HG03439 (cell line): ENCODE results near the gene TXN2.
A peak's percentile ranks its signal among the peaks of the same experiment; 100 is the strongest.
"Not testable (repeated sequence)": the region's sequence is repeated elsewhere in the genome, so short reads cannot be mapped to it uniquely, and the experiment has no call there.

Experiments
- ATAC-seq: cut with Tn5 transposase; IDR thresholded peaks from one replicate; pipeline ENCODE4 v1.9.1; 2021; ENCODE audit warnings: mild to moderate bottlenecking, moderate library complexity; ENCODE audit not compliant: unreplicated experiment

Gene TXN2

DNA sequence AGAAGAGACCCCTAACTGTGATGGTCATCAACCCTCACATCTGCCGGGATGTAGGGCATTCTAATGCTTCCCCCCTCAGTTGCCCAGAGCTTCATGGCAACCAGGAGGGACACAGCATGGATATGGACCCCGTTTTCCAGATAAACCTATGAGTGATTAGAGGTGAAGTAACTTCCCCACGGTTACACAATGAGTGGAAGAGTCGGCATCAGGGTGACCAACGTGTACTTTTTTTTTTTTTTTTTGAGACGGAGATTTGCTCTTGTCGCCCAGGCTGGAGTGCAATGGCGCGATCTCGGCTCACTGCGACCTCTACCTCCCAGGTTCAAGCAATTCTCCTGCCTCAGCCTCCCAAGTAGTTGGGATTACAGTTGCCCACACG is 25.0 kb downstream of the TXN2 start:
- ATAC-seq, result no peak

DNA sequence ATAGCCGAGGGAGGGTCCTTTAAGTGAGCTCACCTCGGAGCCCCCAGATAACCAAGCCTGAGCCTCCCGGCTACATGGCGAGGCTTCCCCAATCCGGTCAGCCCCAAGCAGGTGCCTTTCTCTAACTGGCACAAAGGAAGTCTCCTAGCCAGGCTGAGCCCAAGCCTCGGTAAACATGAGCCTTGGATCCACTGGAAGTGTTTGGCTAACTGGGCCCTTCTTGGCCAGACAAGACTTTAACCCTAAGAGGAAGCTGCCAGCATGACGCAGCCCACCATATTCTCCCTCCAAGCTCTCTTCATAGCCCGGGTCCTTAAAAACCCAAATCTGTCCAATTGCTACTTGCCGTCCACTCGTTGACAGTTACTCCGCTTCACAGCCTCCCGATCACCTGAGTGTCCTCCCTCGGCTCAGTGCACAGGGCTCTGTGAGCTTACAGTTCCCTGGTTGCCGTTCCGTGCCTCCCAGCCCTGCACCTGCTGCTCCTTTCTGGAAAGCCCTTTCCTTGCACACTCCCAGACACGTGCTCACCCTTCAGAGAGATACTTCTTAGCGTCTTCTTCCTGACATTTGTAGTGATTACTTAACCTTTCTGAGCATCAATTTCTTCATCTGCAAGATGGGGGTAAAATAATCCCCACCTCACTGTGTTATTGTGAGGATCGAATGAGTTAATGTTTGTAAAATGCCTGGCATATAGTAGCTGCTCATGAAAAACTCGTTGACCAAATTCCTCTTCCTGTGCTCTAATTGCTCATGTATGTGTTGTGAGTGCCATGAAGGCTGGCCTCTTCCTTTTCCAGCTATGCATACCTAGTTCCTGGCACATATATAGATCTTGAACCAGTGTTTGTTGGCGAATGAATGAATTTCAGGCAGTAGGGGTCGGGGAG is 25.6 kb downstream of the TXN2 start:
- ATAC-seq, result no peak

DNA sequence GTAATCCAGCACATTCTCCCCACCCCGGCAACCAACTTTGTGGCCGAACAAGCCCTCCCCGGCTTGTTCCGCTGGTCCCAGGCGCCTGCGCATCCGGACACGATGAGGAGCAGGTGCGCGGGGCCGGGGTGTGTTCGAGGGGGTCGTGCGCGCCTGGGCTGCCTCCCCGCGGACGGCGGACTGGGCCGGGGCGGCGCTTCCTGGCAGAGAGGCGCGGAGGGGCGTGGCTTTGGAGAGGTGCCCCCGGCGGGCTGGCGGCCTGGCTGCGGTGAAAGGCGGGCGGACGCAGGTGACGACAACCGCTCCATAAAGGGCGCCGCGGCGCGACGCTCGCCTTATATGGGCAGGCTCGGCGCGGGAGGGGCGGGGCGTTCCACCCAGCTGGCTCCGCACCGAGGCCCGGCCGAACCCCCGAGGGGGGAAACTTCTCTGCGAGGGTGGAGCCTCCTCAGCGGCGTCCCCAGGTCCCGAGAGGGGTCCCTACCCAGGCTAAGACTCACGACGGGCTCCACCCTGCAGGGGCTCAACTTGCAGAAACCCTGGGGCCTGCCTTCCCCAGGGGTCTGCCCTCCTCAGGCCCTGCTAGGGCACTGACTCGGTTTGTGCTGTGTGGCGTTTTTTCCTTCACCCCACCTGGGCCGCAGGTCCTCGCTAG is 26.4 kb downstream of the TXN2 start:
- peak; percentile 56 for ATAC-seq

DNA sequence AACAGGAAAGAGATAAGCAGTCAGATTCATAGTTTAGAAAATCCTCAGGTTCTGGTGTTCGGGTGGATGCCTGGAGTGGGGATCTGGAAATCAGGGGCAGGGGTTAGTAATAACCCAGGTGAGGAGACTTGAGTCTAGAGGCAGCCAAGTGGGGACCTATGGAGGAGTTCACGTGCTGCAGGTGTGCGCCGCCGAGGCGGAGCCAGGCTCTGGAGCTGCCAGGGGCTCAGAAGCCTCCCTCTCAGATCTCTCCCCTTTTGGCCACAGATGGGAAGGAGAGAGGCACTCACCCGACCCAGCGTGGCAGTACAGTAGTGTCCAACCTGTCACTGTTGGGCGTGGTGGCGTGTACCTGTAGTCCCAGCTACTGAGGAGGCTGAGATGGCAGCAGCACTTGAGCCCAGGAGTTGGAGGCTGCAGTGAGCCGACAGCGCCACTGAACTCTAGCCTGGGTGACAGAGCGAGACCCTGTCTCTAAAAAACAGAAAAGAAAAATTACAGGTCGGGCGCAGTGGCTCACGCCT is 27.5 kb downstream of the TXN2 start:
- ATAC-seq, result no peak

DNA sequence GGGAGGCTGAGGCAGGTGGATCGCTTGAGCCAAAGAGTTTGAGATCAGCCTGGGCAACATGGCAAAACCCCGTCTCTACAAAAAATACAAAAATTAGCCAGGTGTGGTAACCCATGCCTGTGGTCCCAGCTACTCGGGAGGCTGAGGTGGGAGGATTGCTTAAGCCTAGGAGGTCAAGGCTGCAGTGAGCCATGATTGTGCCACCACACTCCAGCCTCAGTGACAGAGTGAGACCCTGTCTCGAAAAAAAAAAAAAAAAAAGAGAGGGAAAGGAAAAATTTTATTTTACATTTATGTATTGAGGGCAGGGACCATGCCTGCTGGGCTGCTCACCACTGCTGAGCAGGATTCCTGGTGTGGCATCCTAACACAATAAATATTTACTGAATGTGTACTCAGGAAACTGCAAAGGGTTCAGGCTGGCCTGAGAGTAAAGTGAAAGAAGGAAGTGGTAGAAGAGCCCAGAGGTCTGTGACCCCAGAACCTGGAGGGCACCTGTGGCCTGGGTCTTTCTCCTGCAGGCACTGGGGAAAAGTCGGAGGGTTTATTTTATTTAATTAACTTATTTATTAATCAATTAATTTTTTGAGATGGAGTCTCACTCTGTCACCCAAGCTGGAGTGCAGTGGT is 28.3 kb downstream of the TXN2 start:
- ATAC-seq, result not testable (repeated sequence)

DNA sequence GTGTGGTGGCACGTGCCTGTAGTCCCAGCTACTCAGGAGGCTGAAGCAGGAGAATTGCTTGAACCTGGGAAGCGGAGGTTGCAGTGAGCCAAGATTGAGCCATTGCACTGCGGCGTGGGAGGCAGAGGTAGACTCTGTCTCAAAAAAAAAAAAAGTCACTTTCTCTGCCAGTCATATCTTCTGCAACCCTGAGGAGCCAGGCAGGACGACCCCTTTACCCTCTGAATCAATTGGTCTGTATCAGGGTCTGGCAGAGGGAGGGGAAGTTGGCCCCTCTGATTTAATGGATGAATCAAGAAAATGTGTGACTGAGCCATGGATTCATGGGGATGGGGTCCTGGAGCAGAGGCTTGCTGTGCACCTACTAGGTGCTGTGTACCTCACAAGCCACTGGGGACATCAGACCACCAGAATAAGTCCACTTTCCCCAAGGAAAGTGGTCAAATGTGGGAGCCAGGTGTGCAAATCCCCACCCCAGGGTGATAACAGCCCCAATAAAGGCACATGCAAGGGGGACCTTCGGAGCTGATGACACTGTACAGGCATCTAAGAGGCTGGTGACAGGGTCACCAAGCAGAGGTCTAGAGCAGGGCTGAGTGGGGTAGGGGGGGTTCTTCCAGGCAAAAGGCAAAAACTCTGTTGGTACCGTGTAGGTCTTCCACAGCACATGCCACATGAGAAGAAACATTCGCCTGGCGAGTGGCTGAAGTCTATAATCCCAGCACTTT is 29.0 kb downstream of the TXN2 start:
- ATAC-seq, result no peak

DNA sequence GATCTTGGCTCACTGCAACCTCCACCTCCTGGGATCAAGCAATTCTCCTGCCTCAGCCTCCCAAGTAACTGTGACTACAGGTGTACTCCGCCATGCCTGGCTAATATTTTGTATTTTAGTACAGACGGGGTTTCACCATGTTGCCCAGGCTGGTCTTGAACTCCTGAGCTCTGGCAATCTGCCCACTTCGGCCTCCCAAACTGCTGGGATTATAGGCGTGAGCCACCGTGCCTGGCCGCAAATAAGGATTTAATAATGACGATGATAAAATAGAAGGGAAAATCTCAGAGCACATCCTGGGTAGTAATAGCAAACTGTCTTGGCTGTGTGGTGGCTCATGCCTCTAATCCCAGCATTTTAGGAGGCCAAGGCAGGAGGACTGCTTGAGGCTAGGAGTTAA is 30.5 kb downstream of the TXN2 start:
- ATAC-seq, result not testable (repeated sequence)

DNA sequence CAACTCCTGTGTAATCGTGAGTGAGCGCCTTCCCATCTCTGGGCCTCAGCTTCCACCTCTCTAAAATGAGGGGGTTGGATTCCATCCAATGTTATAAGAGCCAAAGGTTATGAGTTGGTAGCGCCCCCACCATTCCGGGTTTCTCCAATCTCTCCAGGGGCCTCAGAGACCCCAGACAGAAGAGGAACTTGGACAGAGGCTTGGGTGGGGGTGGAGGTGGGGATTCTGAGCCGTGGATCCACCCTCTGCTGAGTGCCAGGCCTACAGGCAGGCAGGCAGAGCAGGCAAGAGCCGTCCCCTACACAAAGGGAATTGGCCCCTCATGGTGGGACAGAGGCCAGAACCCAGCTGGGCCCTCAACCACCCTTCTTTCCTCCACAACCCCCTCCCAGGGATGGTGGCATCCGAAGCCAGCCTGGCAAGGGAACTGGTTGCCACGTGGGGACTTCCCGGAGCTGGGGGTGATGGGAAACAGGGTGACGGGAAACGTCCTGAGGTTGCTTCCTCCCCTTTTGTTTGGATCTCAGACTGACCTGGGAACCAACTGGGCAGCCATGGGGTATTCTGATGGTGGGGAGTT is 31.8 kb downstream of the TXN2 start:
- no peak for ATAC-seq

DNA sequence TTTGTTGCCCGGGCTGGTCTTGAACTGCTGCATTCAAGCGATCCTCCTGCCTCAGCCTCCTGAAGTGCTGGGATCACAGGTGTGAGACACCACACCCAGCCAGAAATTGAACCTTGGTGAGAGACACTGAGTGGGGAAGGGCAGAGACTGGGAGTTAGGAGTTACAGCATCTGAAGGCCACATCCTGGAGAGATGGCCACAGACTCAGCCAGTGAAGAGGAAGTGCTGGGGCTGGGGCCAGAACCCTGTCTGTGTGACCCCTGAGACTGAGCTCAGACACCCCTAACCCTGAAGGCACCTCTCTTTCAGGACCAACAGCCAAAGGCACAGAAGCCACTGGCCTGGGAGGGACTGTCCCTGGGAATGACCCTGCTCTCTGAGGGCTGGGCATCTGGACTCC is 33.8 kb downstream of the TXN2 start:
- ATAC-seq, result no peak

DNA sequence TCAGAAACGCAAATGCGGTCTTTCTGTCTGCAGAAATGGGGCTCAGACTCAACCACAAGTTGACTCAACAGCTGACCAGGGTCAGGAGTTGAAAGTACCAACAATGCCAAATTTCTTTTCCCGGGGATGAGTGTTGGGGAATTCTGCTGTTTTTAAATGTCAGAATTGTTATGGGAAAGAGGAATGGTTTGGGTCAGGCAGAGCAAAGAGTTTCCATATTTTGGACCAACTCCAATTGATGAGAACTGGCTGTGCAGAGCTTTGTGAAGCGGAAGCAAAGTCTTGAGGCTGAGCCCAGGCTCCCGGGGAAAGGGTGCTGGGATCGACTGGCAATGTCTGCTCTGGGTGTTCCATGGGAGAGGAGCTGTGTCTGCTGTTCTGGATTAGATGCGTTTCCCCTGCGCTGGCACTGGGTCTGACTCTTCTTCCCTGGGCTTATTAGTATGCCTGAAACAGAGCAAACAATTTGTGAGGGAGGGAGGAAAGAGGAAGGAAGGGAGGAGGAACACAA is 36.2 kb downstream of the TXN2 start:
- no peak for ATAC-seq

DNA sequence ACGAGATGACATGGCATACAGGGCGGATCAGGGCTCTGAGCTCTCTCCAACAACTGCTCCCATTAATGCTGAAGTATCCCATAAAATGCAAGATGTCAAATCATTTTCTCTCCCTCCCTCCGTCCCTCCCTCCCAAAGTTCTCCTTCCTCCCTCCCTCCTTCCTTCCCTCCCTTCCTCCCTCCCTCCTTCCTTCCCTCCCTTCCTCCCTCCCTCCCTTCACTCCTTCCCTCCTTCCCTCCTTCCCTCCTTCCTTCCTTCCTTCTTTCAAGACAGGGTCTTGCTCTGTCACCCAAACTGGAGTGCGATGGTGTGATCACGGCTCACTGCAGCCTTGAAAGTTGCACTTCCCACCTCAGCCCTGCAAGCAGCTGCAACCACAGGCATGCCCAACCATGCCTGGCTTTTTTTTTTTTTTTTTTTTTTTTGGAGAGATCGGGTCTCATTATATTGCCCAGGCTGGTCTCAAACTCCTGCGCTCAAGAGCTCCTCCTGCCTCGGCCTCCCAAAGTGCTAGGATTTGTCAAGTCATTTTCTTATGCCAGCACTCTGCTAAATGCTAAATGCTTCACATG is 38.2 kb downstream of the TXN2 start:
- ATAC-seq, result no peak

DNA sequence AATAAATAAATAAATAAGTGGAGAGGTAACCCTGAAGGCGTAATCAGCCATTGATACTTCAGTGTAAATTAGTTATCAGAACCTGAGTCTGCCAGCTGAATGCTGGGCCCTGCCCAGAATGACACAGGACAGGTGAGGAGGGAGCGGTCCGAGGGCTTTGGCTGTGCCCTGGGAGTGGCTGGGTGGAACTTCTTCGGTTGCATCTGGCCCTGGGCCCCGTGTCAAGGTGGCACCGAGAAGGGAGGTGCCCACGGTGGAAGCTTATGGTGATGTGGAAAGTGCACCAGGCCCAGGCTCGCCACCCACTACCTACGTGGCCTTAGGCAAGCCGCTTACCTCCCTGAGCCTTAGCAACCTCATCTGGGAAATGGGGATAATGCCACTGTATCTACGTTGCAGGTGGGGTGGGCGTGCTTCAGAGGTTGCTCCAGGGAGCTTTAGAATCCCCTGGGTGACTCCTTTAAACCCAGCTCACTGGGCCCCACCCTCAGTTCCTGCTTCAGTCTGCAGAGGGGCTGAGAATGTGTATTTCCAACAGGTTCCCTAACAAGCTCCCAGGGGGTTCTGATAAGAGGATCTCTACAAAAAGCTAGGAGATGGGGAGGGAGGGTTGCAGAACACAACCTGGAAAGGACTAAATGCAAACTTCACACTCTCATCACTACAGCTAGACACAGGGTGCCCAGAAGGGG is 38.8 kb downstream of the TXN2 start:
- ATAC-seq, result no peak

DNA sequence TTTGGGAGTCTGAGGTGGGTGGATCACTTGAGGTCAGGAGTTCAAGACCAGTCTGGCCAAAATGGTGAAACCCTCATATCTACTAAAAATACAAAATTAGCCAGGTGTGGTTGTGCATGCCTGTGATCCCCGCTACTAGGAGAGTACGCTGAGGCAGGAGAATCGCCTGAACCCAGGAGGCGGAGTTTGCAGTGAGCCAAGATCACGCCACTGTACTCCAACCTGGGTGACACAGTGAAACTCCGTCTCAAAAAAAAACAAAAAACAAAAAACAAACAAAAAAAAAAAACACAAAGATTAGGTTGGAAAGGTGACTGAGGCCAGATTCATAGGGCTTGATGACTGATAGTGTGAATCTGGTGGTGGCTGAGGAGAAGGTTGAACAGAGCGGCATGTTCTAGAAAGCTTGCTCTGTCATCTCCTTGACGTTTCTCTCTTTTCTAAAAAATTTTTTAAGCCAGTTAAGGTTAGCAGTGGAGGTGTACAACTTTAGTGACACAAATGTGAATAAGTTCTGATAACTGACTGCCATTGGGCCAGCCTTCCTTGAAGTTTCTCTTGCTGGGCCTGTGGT is 40.9 kb downstream of the TXN2 start:
- ATAC-seq, result no peak

DNA sequence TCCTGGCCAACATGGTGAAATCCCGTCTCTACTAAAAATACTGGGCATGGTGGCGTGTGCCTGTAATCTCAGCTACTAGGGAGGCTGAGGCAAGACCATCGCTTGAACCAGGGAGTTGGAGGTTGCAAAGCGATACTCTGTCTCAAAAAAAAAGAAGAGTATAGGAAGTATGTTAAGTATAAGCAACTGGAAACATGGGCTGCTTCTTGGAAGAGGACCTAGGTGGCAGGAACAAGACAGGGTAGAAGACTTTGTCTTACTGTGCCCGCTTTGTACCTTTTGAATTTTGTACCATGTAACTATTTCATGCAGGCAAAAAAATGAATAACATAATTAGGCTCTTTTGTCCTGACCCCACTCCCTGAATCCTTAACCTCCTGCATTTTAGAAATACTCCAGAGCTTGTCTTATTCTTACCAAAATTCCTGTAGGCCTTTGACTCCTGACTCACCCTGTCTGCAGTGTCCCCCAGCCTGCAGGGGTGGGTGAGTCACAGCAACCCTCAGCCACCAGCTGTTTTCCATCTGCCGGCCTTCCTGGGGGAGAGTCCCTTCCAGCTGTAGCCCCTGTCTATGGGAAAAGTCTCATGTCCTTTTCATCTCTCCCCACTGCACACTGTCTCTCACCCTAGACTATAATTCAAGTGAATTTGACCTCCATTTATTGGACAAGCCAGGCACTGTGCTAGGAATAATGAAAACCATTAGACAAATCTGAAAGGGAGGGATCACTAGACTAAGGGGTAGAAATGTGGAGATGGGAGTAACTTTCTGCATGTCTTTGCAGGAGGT is 41.8 kb downstream of the TXN2 start:
- ATAC-seq, result no peak

DNA sequence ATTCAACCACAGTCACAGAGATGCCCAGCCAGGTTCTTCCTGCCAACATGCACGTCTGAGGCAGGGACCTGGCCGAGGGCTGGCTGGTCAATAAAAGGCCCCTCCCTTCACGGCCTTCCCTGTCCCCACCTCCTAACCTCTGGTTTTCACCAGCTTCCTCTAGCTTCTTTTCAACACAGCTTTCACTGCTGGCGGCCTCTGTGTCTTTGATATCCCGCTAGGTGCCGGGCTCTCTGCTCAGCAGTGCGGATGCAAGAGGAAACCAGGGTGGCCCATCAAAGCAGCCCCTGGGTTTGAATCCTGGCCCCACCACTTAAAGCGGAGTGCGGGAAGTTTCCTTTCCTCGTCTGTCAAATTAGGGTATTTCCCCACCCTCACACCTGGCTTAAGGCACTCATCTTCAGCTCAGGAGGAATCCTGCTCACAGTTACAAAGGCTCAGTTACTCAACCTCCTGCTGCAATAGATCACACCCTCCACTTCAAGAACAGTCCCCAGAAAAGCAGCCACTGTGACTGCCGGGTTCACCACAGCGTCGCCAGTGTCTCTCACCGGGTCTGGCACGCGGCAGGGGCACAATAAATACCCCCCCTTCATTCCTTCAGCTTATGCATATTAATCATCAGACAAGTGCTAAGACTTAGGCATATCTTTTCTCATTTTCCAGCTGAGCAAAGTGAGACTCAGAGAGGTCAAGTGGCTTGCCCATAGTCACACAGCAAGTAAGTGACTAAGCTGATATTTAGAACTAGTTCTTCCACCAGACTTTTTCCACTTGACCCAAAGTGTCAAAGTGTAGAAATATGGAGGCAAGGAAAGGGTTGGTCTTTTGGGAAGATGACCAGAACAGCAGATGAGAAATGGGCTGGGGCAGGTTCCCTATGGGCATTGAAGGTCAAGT is 45.7 kb downstream of the TXN2 start:
- ATAC-seq, result no peak

DNA sequence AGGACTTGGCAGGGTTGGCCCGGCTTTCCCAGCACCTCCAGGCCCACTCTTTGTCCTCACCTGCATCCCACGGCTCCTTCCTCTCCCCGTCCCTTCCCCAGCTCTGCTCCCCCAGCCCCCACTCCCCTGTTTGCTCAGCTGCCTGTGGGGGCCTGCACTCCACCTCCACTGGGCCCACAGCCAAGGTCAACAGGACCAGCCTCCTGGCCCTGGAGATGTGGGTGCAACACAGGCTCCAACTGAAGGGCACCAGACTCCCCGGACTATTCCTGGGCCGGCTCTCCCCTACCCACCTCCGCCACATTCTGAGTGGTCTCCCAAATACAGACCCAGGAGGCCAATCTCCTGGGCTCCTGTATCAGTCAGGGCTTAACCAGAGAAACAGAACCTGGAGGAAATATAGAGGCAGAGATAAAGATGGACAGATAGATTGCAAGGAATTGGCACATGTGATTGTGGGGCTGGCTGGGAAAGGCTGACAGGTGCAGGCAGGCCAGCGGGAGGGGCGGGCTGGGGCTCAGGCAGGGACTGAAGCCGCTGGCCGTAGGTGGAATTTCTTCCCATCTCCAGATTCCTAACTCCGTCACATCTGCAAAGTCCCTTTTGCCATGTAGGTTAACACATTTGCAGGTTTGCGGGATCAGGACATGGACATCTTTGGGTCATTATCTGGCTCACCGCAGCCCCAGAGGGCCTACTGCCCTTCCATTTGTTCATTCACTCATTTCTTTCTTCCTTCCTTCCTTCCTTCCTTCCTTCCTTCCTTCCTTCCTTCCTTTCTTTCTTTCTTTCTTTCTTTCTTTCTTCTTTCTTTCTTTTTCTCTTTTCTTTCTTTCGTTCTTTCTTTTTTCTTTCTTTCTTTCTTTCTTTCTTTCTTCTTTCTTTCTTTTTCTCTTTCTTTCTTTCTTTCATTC is 47.9 kb downstream of the TXN2 start:
- no peak for ATAC-seq
